ENCODE results near the gene IL1RAP.

IL1RAP gene

DNA sequence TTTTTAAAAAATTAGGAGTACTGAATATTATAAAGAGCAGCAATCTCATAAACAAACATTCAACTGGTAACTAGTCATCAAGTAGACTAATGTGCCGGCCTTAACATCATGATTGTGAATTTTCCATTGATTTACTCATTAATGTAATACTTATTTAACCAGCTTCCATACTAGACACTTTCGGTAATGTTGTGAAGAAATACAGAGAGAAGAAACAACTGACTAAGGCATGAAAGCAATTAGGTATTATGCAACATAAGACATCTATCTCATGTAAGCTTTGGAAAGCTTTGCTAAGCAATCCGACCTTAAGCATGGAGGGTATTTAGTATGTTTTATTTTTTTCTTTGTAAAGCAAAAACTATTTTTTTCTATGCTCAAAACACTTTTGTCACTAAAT, 108.0 kb downstream of the IL1RAP start:
- TF ChIP-seq, protein P1, sequence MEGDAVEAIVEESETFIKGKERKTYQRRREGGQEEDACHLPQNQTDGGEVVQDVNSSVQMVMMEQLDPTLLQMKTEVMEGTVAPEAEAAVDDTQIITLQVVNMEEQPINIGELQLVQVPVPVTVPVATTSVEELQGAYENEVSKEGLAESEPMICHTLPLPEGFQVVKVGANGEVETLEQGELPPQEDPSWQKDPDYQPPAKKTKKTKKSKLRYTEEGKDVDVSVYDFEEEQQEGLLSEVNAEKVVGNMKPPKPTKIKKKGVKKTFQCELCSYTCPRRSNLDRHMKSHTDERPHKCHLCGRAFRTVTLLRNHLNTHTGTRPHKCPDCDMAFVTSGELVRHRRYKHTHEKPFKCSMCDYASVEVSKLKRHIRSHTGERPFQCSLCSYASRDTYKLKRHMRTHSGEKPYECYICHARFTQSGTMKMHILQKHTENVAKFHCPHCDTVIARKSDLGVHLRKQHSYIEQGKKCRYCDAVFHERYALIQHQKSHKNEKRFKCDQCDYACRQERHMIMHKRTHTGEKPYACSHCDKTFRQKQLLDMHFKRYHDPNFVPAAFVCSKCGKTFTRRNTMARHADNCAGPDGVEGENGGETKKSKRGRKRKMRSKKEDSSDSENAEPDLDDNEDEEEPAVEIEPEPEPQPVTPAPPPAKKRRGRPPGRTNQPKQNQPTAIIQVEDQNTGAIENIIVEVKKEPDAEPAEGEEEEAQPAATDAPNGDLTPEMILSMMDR (conservative IDR thresholded peaks at IDR 0.05) = no peak
- TF ChIP-seq ZFX (IDR thresholded peaks at IDR 0.05) = no peak
- H3K27ac ChIP-seq = no peak overlapping the region

DNA sequence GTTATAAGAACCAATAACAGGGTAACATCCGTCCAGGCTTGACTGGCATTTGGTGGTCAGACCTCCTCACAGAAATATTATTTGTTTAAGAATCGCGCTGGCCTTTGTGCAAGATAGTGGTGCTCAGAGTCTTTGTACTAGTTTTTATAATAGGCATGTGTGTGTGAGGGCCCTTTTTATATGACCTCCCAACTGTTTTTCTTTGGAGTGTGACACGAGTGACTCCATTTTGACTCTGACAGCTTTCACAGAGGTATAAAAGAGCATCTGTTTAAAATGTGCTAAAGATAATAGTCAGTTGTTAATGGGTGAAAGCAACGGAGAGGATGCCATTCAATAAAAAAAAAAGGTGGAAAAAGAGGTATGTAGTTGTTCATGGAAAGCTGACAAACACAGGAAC, 110.4 kb downstream of the IL1RAP start:
- no peak overlapping the region for H3K27ac ChIP-seq
- TF ChIP-seq ZFX (IDR thresholded peaks at IDR 0.05) = no peak
- TF ChIP-seq, protein P1 (conservative IDR thresholded peaks at IDR 0.05) = no peak

GRCh38 chr3:190626951-190627620, 113.2 kb downstream of the IL1RAP start:
- no peak overlapping the region for H3K27ac ChIP-seq
- TF ChIP-seq ZFX (IDR thresholded peaks at IDR 0.05) = no peak
- TF ChIP-seq, protein P1 (conservative IDR thresholded peaks at IDR 0.05) = no peak

GRCh38 chr3:190629088-190629487, 115.2 kb downstream of the IL1RAP start:
- no peak overlapping the region for H3K27ac ChIP-seq
- TF ChIP-seq, protein P1 (conservative IDR thresholded peaks at IDR 0.05) = no peak
- TF ChIP-seq ZFX (IDR thresholded peaks at IDR 0.05) = no peak

GRCh38 chr3:190631295-190631694, 117.4 kb downstream of the IL1RAP start:
- H3K27ac ChIP-seq = no peak overlapping the region
- TF ChIP-seq ZFX (IDR thresholded peaks at IDR 0.05) = no peak
- TF ChIP-seq, protein P1 (conservative IDR thresholded peaks at IDR 0.05) = no peak

- TF ChIP-seq ZFX (IDR thresholded peaks at IDR 0.05) = no peak
- TF ChIP-seq, protein P1 (conservative IDR thresholded peaks at IDR 0.05) = no peak
- H3K27ac ChIP-seq = no peak overlapping the region
Observed at GRCh38 chr3:190641564-190641963, 127.7 kb downstream of the IL1RAP start.

DNA sequence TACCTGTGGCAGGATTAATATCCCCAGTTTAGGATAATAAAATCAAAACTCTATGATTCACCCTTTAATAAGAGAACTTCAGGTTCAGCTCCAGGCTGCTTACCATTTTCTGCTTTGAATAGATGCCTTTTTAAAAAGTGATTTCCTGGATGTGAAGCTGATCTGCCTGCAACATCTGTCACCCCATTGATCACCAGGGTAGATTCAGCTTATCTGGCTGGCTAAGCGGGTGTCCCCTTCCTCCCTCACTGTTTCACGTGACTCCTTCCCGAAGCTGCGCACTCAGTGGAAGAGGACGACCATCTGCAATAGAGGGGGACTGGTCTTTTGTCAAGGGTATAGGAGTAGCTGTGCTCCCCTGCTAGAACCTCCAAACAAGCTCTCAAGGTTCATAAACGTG, 128.1 kb downstream of the IL1RAP start:
- no peak overlapping the region for H3K27ac ChIP-seq
- TF ChIP-seq, protein P1 (conservative IDR thresholded peaks at IDR 0.05) = no peak
- TF ChIP-seq ZFX (IDR thresholded peaks at IDR 0.05) = no peak

Measured in C4-2B (cell line).